Upper lobe of left lung (tissue), 6 donors: ENCODE measurements around the gene HTR1E. TPM values are rescaled to one million over a fixed set of nuclear protein-coding genes. Genes with fewer than 3 reads are reported as not detected.

Experiments
- ATAC-seq, 2 donors: fragments of 200-7000 bp; cut with Tn5 transposase; one replicate each; pipeline ENCODE4 v1.9.1; 2022; ENCODE audit warnings: mild to moderate bottlenecking in 2 of 2, moderate library complexity in 2 of 2; ENCODE audit not compliant: low FRiP score in 2 of 2
- DNase-seq, 2 donors: peaks; one replicate each; pipeline ENCODE4 v3.0.0-alpha.2; 2019 to 2020
- H3K27ac ChIP-seq, 4 donors: fragments of 200-600 bp; sonication (generic); one replicate each; pipeline ENCODE4 v1.5.1; 2016 to 2019
- H3K27me3 ChIP-seq, 4 donors: fragments of 200-600 bp; sonication (generic); one replicate each; pipeline ENCODE4 v1.5.1; 2017 to 2019
- H3K36me3 ChIP-seq, 4 donors: fragments of 200-600 bp; sonication (generic); one replicate each; pipeline ENCODE4 v1.5.1; 2016 to 2019
- H3K4me1 ChIP-seq, 4 donors: fragments of 200-600 bp; sonication (generic); one replicate each; pipeline ENCODE4 v1.5.1; 2018 to 2019
- H3K4me3 ChIP-seq, 4 donors: fragments of 200-600 bp; sonication (generic); one replicate each; pipeline ENCODE4 v1.5.1; 2017 to 2019; ENCODE audit warnings: mild to moderate bottlenecking in 2 of 4, moderate library complexity in 1 of 4
- H3K9me3 ChIP-seq, 4 donors: fragments of 200-600 bp; sonication (generic); one replicate each; pipeline ENCODE4 v1.5.1; 2018 to 2019
- EP300 ChIP-seq, 4 donors: sonication (generic); formaldehyde crosslinking; IDR thresholded peaks; one replicate each; pipeline ENCODE4 v1.5.1; 2017; ENCODE audit warnings: antibody characterized with exemption in 4 of 4, control low read depth in 2 of 4
- POLR2A ChIP-seq, 4 donors: fragments of 450-650 bp; IDR thresholded peaks; one replicate each; pipeline ENCODE4 v1.5.1; 2016 to 2017; ENCODE audit warnings: antibody characterized with exemption in 4 of 4, mild to moderate bottlenecking in 2 of 4
- POLR2AphosphoS5 ChIP-seq, 2 donors: sonication (generic); formaldehyde crosslinking; IDR thresholded peaks; one replicate each; pipeline ENCODE4 v1.5.1; 2017; ENCODE audit warnings: antibody characterized with exemption in 2 of 2
- WGBS, 2 donors: methylation state at CpG; one replicate each; pipeline ENCODE4 v1.1.5; 2017 to 2018; 5-methylcytosine and 5-hydroxymethylcytosine counted together
- total RNA-seq, 6 donors: library from RNA; depleted of rRNA in 4 of 6; stranded (reverse); fragments of >200 nt in 4 of 6; gene quantifications; one replicate each; pipeline versions ENCODE4 v1.1.0 to v1.2.1, GENCODE V29; 2016 to 2021
- TF ChIP-seq, protein P1 (sequence below), 6 experiments: fragments of 450-650 bp in 4 of 6; fragments of 200-600 bp in 2 of 6; sonication (generic) in 2 of 6; IDR thresholded peaks; one replicate each; pipeline ENCODE4 v1.5.1; 2016 to 2019; ENCODE audit warnings: antibody characterized with exemption in 6 of 6
- donor health status: DM: no; HTN: no; CAD: no; lungs with moderate emphysema.
- donor health status: DM: no; HTN: yes; CAD: no; lungs with severe emphysema.

HTR1E gene
- total RNA-seq, 6 donors from 2014 or later, result not detected

DNA sequence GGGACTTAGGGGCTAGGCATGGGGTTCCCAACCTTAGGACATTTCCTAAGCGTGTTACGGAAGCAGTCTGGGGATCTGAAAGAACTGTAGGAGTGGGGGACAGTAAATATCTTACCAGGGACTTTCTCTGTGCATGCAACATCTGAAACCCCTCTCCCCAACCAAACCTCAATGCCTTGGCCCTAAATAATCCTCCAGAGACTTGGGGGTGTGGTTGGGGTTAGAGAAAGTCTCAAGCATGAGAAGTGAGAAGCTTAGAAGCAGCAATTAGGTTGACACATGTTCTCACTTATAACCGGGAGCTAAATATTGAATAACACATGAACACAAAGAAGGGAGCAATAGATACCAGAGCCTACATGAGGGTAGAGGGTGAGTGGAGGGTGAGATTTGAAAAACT, 74.7 kb downstream of the HTR1E start:
- ATAC-seq, result no peak
- TF ChIP-seq POLR2A (IDR thresholded peaks at IDR 0.05), result no peak
- no peak for TF ChIP-seq POLR2AphosphoS5 (IDR thresholded peaks at IDR 0.05)
- TF ChIP-seq, protein P1, sequence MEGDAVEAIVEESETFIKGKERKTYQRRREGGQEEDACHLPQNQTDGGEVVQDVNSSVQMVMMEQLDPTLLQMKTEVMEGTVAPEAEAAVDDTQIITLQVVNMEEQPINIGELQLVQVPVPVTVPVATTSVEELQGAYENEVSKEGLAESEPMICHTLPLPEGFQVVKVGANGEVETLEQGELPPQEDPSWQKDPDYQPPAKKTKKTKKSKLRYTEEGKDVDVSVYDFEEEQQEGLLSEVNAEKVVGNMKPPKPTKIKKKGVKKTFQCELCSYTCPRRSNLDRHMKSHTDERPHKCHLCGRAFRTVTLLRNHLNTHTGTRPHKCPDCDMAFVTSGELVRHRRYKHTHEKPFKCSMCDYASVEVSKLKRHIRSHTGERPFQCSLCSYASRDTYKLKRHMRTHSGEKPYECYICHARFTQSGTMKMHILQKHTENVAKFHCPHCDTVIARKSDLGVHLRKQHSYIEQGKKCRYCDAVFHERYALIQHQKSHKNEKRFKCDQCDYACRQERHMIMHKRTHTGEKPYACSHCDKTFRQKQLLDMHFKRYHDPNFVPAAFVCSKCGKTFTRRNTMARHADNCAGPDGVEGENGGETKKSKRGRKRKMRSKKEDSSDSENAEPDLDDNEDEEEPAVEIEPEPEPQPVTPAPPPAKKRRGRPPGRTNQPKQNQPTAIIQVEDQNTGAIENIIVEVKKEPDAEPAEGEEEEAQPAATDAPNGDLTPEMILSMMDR (IDR thresholded peaks at IDR 0.05), result no peak
- TF ChIP-seq EP300 (IDR thresholded peaks at IDR 0.05), result no peak
- H3K4me1 ChIP-seq, result no peaks in the 10 kb centered on the region
- H3K9me3 ChIP-seq, result no peaks in the 10 kb centered on the region
- H3K36me3 ChIP-seq, result no peaks in the 10 kb centered on the region
- no peak for DNase-seq
- WGBS, 2 donors, result 90% methylated on average over 3 of the region's 3 CpGs
- H3K27me3 ChIP-seq, result no peaks in the 10 kb centered on the region
- H3K4me3 ChIP-seq, result no peak overlapping the region
- no peak overlapping the region for H3K27ac ChIP-seq

DNA sequence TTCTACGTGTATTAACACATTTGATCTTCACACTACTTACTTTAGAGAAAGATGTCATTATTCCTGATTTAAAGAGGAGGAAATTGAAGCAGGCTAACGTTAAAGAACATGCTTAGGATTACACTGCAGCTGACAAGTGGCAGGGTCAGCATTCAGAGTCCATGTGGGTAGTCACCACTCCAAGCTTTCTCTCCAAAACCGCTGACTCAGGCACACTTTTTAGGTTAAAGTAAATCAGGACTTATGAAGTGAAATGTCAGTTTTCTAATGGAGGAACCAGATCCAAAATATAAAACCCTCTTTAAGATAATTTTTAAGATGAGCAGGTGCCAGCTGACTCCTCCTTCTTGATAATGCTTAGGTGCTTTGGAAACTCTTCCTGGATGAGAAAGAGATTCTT, 75.4 kb downstream of the HTR1E start:
- H3K4me3 ChIP-seq, result no peak overlapping the region
- no peak for TF ChIP-seq POLR2AphosphoS5 (IDR thresholded peaks at IDR 0.05)
- no peak for TF ChIP-seq EP300 (IDR thresholded peaks at IDR 0.05)
- no peak for TF ChIP-seq POLR2A (IDR thresholded peaks at IDR 0.05)
- TF ChIP-seq, protein P1 (IDR thresholded peaks at IDR 0.05), result no peak
- ATAC-seq (no peak), DNase-seq (no peak)
- H3K36me3 ChIP-seq, result no peaks in the 10 kb centered on the region
- no peaks in the 10 kb centered on the region for H3K27me3 ChIP-seq
- H3K9me3 ChIP-seq, result no peaks in the 10 kb centered on the region
- no peaks in the 10 kb centered on the region for H3K4me1 ChIP-seq
- WGBS, 2 donors, result 55 to 62% methylated on average over 3 of the region's 3 CpGs
- no peak overlapping the region for H3K27ac ChIP-seq

- ATAC-seq (no peak), DNase-seq (no peak)
- 63 to 66% methylated on average over 2 of the region's 2 CpGs for WGBS, 2 donors
Observed at GRCh38 chr6:87016772-87017171, 79.4 kb downstream of the HTR1E start.

DNA sequence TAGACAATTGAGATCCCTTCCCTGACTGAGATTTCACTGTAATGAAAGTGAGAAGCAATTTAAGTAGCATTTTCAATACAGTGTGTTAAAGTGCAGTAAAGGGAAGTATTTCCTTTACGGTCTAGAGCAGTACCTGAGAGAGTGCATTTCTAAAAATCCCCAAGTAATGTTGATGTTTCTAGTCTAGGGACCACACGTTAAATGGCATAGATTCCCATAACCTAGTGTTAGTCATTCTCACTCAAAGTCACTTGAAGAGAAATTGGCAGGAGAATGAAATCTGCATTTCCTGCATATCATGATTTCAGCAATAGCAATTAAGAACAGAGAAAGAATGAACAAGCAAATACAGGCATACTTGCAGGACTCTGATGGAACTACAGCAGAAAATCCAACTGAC, 89.7 kb downstream of the HTR1E start:
- H3K27ac ChIP-seq, result no peak overlapping the region
- H3K27me3 ChIP-seq, result no peaks in the 10 kb centered on the region
- no peak overlapping the region for H3K4me3 ChIP-seq
- TF ChIP-seq, protein P1 (IDR thresholded peaks at IDR 0.05), result no peak
- no peak for TF ChIP-seq EP300 (IDR thresholded peaks at IDR 0.05)
- TF ChIP-seq POLR2A (IDR thresholded peaks at IDR 0.05), result no peak
- no peak for TF ChIP-seq POLR2AphosphoS5 (IDR thresholded peaks at IDR 0.05)
- no peak for ATAC-seq
- 51 to 54% methylated on average over 2 of the region's 2 CpGs for WGBS, 2 donors
- H3K4me1 ChIP-seq, result no peaks in the 10 kb centered on the region
- no peaks in the 10 kb centered on the region for H3K9me3 ChIP-seq
- H3K36me3 ChIP-seq, result no peaks in the 10 kb centered on the region
- no peak for DNase-seq

More at GRCh38 chr6:87016772-87017171, 79.4 kb downstream of the HTR1E start:
- H3K4me3 ChIP-seq, result no peak overlapping the region
- no peaks in the 10 kb centered on the region for H3K27me3 ChIP-seq
- no peaks in the 10 kb centered on the region for H3K9me3 ChIP-seq
- TF ChIP-seq POLR2AphosphoS5 (IDR thresholded peaks at IDR 0.05), result no peak
- H3K4me1 ChIP-seq, result no peaks in the 10 kb centered on the region
- H3K36me3 ChIP-seq, result no peaks in the 10 kb centered on the region
- H3K27ac ChIP-seq, result no peak overlapping the region

- H3K9me3 ChIP-seq, result no peaks in the 10 kb centered on the region
- no peak overlapping the region for H3K4me3 ChIP-seq
- no peaks in the 10 kb centered on the region for H3K27me3 ChIP-seq
- DNase-seq (no peak), ATAC-seq (no peak)
- 75 to 83% methylated on average over 3 of the region's 3 CpGs for WGBS, 2 donors
- H3K27ac ChIP-seq, result no peak overlapping the region
- no peaks in the 10 kb centered on the region for H3K36me3 ChIP-seq
- TF ChIP-seq, protein P1 (IDR thresholded peaks at IDR 0.05), result peak in 5 of 6 experiments; percentile 15 to 37 (median 23)
- no peak for TF ChIP-seq POLR2A (IDR thresholded peaks at IDR 0.05)
- TF ChIP-seq POLR2AphosphoS5 (IDR thresholded peaks at IDR 0.05), result no peak
- no peaks in the 10 kb centered on the region for H3K4me1 ChIP-seq
Observed at GRCh38 chr6:87029711-87030314, 92.5 kb downstream of the HTR1E start.
